GM18502 (cell line): ENCODE results near the gene NECAB3.
"Not testable (repeated sequence)": the region's sequence is repeated elsewhere in the genome, so short reads cannot be mapped to it uniquely, and the experiment has no call there.

Source experiments
- ATAC-seq: cut with Tn5 transposase; IDR thresholded peaks from one replicate; pipeline ENCODE4 v1.9.1; 2021; ENCODE audit warnings: mild to moderate bottlenecking; ENCODE audit not compliant: unreplicated experiment, poor library complexity

Gene NECAB3

GRCh38 chr20:33653218-33653899, 20.9 kb downstream of the NECAB3 start:
- no peak for ATAC-seq

- no peak for ATAC-seq
These were observed 22.6 kb downstream of the NECAB3 start for GRCh38 chr20:33651562-33652048.

- no peak for ATAC-seq
These were observed 23.3 kb downstream of the NECAB3 start for GRCh38 chr20:33650753-33651561.

- ATAC-seq: no peak
These were observed 24.0 kb downstream of the NECAB3 start for GRCh38 chr20:33650111-33650752.

DNA sequence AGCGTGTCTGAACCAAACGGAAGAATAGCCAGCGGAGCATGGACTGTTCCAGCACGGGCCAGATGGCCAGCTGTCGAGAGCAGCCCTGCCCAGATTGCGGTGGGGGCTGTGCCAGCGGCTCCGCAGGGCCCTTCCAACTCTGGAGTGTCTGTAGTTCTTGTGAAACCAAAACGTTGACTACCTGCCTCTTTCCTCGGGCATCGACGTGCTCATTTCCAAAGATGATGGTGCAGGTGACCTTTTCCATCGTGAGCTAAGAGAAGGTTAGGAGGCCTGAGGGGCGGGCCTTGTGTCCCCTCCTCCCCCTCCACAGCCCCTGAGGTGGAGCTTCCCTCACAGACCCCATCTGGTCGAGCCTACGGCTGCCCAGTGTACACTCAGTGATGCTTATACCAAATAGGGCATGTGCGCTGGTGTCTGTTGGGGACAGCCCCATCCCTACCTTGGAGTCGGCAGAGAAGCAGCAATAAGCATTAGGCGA, 25.0 kb downstream of the NECAB3 start:
- ATAC-seq: no peak

- no peak for ATAC-seq
These were observed 25.7 kb downstream of the NECAB3 start for GRCh38 chr20:33648396-33649004.

- ATAC-seq: peak; percentile 65
These were observed 26.4 kb downstream of the NECAB3 start for GRCh38 chr20:33647603-33648395.

DNA sequence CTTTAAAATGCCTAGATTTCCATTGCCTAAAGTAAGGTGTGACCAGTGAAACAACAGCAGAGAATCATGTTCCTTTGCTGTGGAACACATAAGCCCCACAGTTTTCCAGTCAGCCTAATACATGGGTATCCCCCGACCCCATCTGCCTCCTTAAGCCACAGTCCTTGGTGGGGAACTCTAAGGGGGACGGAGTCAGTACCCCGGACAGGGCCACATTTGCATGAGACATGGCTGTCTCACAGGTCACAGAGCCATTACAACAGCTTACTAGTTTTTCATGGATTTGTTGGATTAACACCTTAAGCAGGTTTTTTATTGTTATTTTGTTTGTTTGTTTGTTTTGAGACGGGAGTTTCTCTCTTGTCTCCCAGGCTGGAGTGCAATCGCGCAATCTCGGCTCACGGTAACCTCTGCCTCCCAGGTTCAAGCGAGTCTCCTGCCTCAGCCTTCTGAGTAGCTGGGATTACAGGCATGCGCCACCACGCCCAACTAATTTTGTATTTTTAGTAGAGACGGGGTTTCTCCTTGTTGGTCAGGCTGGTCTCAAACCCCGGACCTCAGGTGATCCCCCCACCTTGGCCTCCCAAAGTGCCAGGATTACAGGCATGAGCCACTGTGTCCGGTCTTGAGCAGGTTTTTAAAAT, 27.1 kb downstream of the NECAB3 start:
- not testable (repeated sequence) for ATAC-seq

- no peak for ATAC-seq
These were observed 28.0 kb downstream of the NECAB3 start for GRCh38 chr20:33646191-33646590.

- ATAC-seq: no peak
These were observed 28.8 kb downstream of the NECAB3 start for GRCh38 chr20:33645396-33645795.

DNA sequence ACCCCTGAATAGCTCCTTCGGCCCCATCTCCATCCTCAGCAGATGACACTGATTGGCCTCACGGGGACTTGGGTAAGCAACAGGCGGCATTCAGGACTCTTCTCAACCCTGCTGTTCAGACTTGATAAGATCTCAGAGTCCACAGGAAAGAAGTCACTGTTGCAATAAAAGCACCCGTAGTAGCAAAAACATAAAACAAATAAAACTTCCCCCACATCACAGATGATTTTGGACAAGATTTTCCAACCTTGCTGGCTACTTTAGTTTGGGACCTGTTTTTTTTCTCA, 29.2 kb downstream of the NECAB3 start:
- ATAC-seq: no peak

DNA sequence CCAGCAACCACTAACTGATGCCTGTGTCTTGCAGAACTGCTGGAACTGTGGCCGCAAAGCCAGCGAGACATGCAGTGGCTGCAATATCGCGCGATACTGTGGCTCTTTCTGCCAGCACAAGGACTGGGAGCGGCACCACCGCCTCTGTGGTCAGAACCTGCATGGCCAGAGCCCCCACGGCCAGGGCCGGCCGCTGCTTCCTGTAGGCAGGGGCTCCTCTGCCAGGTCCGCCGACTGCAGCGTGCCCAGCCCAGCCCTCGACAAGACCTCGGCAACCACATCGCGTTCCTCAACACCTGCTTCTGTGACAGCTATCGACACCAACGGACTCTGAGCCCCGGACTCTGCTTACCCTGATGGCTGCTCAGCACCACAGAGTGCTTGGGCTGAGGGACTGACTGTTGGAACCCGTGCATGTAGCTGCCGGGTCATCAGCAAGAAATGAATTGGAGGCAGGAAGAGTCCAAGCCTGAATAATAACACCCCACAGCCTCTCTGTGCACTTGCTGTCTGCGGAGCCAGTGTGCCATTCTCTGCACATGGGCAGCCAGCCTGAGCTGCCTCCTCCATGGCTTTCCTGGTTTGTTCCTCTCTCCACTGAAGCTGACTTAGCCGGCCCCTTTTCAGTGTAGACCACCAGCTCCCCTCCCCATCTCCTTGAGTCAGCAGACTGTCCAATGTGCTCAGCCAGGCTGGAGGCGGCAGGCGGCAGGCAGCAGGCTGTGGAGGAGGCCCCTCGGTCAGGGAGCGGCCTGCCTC, 29.7 kb downstream of the NECAB3 start:
- no peak for ATAC-seq

DNA sequence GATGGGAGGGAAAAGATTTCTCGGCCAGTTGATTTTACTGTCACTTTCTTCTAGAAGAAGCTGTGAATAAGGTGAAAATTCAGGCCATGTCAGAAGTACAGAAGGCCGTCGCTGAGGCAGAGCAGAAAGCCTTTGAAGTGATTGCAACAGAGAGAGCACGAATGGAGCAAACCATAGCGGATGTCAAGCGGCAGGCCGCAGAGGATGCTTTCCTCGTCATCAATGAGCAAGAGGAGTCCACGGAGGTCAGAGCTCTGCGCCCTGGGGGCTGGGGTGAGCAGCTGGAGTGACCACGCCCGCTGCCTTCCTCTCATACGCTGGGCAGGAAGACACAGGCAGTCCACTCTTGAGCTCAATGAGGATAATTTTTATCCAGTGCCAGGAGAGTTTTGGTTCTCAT, 33.9 kb downstream of the NECAB3 start:
- no peak for ATAC-seq

DNA sequence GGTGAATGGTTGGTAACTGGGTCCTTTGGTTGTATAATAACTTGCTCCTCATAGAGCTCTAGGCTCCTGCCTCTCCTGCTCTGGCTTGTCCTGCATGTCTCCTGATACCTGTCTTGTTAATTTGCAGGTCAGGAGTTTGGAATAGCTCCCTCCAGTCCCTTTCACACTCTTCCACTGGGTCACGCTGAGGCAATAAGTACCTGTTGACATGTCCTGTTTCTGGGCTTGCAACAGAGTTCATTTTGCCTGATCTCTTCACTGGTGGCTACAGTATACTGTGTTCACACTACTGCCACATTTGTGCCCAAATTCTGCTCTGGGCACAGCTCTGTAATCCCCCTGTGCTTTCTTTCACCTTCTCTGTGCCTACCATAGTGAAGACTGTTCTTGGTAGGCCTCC, 37.5 kb downstream of the NECAB3 start:
- no peak for ATAC-seq

DNA sequence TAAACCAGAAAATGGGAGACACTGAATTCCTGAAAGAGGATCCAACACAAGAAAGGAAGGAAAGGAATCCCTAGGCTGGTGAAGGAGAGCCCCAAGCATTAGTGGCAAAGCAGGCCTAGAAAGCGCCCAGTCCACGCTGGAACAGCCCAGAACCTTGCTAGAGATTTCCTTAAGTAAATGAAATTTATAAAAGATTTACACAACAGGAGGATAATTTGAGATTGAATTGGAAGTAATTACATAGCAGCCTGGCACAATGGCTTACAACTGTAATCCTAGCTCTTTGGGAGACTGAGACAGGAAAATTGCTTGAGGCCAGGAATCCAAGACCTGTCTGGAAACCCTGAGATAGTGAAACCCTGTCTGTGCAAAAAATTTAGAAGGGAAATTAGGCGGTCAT, 38.9 kb downstream of the NECAB3 start:
- ATAC-seq: no peak

GRCh38 chr20:33631910-33632309, 42.3 kb downstream of the NECAB3 start:
- not testable (repeated sequence) for ATAC-seq

- ATAC-seq: no peak
These were observed 43.7 kb downstream of the NECAB3 start for GRCh38 chr20:33630507-33630906.

DNA sequence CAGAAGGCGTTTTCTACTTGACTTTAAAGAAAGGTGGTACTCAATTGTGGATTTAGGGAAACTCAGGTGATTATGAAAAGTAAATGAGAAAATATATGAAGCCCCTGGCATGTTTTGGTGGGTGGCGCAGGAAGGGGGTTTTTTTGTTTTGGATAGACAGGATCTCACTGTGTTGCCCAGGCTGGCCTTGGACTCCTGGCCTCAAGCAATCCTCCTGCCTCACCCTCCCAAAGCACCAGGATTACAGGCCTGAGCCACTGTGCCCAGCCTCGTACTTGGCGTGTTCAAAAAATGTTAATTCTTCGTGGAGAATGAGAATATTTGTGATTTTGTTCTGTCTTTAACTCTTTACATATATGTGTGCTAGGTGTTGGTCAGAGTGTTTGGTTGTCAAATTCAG, 44.2 kb downstream of the NECAB3 start:
- no peak for ATAC-seq

DNA sequence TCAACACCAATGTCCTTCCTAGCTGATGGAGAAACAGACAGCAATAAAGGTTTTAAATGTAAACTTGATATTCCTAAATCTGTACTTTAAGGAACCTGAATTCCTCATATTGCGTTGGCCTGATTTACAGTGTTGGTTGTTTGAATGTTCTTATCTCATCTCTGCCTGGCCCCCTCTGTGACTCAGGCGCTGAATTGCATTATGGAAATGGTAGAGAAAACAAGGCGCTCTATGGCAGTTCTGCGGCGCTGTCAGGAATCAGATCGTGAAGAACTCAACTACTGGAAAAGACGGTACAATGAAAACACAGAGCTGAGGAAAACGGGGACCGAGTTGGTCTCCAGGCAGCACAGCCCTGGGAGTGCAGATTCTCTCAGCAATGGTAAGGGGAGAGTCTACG, 44.7 kb downstream of the NECAB3 start:
- no peak for ATAC-seq
